ENCODE measurements around the gene SLC48A1. TPM values are rescaled to one million over a fixed set of nuclear protein-coding genes. Genes with fewer than 3 reads are reported as not detected.

SLC48A1 gene
- polyA plus RNA-seq, 1 donor from 2014 or later, result 8.0 TPM

GRCh38 chr12:47746073-47746472, 27.0 kb upstream of the SLC48A1 start:
- no peaks in the 10 kb centered on the region for H3K27me3 ChIP-seq (ENCODE audit: insufficient read depth, low read depth, low read length)
- no peaks in the 10 kb centered on the region for H3F3A ChIP-seq (ENCODE audit: insufficient read depth, low read length, poor library complexity, severe bottlenecking)
- no peak overlapping the region for H3K4me3 ChIP-seq (ENCODE audit: low read length)
- H3K79me2 ChIP-seq (replicated peaks; ENCODE audit: insufficient read depth, low read length), result no peaks in the 10 kb centered on the region
- no peak overlapping the region for H3K4me2 ChIP-seq (ENCODE audit: low read length)
- no peak overlapping the region for H3K27ac ChIP-seq (ENCODE audit: low read length)
- no peaks in the 10 kb centered on the region for H3K36me3 ChIP-seq (ENCODE audit: insufficient read depth, low read length)
- H4K20me1 ChIP-seq (ENCODE audit: insufficient read depth), result no peaks in the 10 kb centered on the region
- no peaks in the 10 kb centered on the region for H3K9me3 ChIP-seq (ENCODE audit: low read length)
- no peak overlapping the region for H2AFZ ChIP-seq (ENCODE audit: low read depth, low read length)
- no peaks in the 10 kb centered on the region for H3K9me2 ChIP-seq (ENCODE audit: insufficient read depth, low read length)
- no peak overlapping the region for H3K9ac ChIP-seq (ENCODE audit: low read length)
- TF ChIP-seq, protein P1, sequence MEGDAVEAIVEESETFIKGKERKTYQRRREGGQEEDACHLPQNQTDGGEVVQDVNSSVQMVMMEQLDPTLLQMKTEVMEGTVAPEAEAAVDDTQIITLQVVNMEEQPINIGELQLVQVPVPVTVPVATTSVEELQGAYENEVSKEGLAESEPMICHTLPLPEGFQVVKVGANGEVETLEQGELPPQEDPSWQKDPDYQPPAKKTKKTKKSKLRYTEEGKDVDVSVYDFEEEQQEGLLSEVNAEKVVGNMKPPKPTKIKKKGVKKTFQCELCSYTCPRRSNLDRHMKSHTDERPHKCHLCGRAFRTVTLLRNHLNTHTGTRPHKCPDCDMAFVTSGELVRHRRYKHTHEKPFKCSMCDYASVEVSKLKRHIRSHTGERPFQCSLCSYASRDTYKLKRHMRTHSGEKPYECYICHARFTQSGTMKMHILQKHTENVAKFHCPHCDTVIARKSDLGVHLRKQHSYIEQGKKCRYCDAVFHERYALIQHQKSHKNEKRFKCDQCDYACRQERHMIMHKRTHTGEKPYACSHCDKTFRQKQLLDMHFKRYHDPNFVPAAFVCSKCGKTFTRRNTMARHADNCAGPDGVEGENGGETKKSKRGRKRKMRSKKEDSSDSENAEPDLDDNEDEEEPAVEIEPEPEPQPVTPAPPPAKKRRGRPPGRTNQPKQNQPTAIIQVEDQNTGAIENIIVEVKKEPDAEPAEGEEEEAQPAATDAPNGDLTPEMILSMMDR (IDR thresholded peaks at IDR 0.05; ENCODE audit: poor library complexity, severe bottlenecking), result no peak
- TF ChIP-seq SMC3 (conservative IDR thresholded peaks at IDR 0.05; ENCODE audit: poor library complexity) (no peak), RAD21 (conservative IDR thresholded peaks at IDR 0.05) (no peak), TAF1 (IDR thresholded peaks at IDR 0.05; ENCODE audit: low read depth) (no peak), POLR2AphosphoS5 (IDR thresholded peaks at IDR 0.05) (no peak), EZH2 (IDR thresholded peaks at IDR 0.05; ENCODE audit: borderline replicate concordance, insufficient read depth, low read length, poor library complexity, severe bottlenecking) (no peak), EP300 (conservative IDR thresholded peaks at IDR 0.05; ENCODE audit: poor library complexity, severe bottlenecking) (no peak), MXI1 (conservative IDR thresholded peaks at IDR 0.05; ENCODE audit: poor library complexity, severe bottlenecking) (no peak)
- TF ChIP-seq, protein P2, sequence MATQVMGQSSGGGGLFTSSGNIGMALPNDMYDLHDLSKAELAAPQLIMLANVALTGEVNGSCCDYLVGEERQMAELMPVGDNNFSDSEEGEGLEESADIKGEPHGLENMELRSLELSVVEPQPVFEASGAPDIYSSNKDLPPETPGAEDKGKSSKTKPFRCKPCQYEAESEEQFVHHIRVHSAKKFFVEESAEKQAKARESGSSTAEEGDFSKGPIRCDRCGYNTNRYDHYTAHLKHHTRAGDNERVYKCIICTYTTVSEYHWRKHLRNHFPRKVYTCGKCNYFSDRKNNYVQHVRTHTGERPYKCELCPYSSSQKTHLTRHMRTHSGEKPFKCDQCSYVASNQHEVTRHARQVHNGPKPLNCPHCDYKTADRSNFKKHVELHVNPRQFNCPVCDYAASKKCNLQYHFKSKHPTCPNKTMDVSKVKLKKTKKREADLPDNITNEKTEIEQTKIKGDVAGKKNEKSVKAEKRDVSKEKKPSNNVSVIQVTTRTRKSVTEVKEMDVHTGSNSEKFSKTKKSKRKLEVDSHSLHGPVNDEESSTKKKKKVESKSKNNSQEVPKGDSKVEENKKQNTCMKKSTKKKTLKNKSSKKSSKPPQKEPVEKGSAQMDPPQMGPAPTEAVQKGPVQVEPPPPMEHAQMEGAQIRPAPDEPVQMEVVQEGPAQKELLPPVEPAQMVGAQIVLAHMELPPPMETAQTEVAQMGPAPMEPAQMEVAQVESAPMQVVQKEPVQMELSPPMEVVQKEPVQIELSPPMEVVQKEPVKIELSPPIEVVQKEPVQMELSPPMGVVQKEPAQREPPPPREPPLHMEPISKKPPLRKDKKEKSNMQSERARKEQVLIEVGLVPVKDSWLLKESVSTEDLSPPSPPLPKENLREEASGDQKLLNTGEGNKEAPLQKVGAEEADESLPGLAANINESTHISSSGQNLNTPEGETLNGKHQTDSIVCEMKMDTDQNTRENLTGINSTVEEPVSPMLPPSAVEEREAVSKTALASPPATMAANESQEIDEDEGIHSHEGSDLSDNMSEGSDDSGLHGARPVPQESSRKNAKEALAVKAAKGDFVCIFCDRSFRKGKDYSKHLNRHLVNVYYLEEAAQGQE (IDR thresholded peaks at IDR 0.05; ENCODE audit: borderline replicate concordance), result no peak

GRCh38 chr12:47746523-47746922, 26.5 kb upstream of the SLC48A1 start:
- no peak overlapping the region for H3K9ac ChIP-seq (ENCODE audit: low read length)
- no peaks in the 10 kb centered on the region for H3K9me2 ChIP-seq (ENCODE audit: insufficient read depth, low read length)
- no peaks in the 10 kb centered on the region for H3K36me3 ChIP-seq (ENCODE audit: insufficient read depth, low read length)
- H2AFZ ChIP-seq (ENCODE audit: low read depth, low read length), result no peak overlapping the region
- no peaks in the 10 kb centered on the region for H3K9me3 ChIP-seq (ENCODE audit: low read length)
- no peaks in the 10 kb centered on the region for H4K20me1 ChIP-seq (ENCODE audit: insufficient read depth)
- no peak overlapping the region for H3K4me2 ChIP-seq (ENCODE audit: low read length)
- H3K27me3 ChIP-seq (ENCODE audit: insufficient read depth, low read depth, low read length), result no peaks in the 10 kb centered on the region
- no peak overlapping the region for H3K27ac ChIP-seq (ENCODE audit: low read length)
- TF ChIP-seq, protein P2 (IDR thresholded peaks at IDR 0.05; ENCODE audit: borderline replicate concordance), result no peak
- TF ChIP-seq TAF1 (IDR thresholded peaks at IDR 0.05; ENCODE audit: low read depth) (no peak), MXI1 (conservative IDR thresholded peaks at IDR 0.05; ENCODE audit: poor library complexity, severe bottlenecking) (no peak), SMC3 (conservative IDR thresholded peaks at IDR 0.05; ENCODE audit: poor library complexity) (no peak), EP300 (conservative IDR thresholded peaks at IDR 0.05; ENCODE audit: poor library complexity, severe bottlenecking) (no peak), EZH2 (IDR thresholded peaks at IDR 0.05; ENCODE audit: borderline replicate concordance, insufficient read depth, low read length, poor library complexity, severe bottlenecking) (no peak), POLR2AphosphoS5 (IDR thresholded peaks at IDR 0.05) (no peak), RAD21 (conservative IDR thresholded peaks at IDR 0.05) (no peak)
- TF ChIP-seq, protein P1 (IDR thresholded peaks at IDR 0.05; ENCODE audit: poor library complexity, severe bottlenecking), result no peak
- H3F3A ChIP-seq (ENCODE audit: insufficient read depth, low read length, poor library complexity, severe bottlenecking), result no peaks in the 10 kb centered on the region
- no peak overlapping the region for H3K4me3 ChIP-seq (ENCODE audit: low read length)
- H3K79me2 ChIP-seq (replicated peaks; ENCODE audit: insufficient read depth, low read length), result no peaks in the 10 kb centered on the region
